Gastroesophageal sphincter (tissue), 3 donors: ENCODE measurements around the gene ITGAX.

Experiments used
- EP300 ChIP-seq: sonication (generic); formaldehyde crosslinking; IDR thresholded peaks from one replicate; pipeline ENCODE4 v1.6.1; 2017; ENCODE audit warnings: antibody characterized with exemption, mild to moderate bottlenecking
- TF ChIP-seq, protein P1 (sequence below), 4 experiments: fragments of 200-600 bp in 2 of 4; fragments of 450-650 bp in 2 of 4; sonication (generic) in 1 of 4; IDR thresholded peaks; one replicate each; pipeline ENCODE4 v1.5.1; 2017 to 2019; ENCODE audit warnings: antibody characterized with exemption in 4 of 4, mild to moderate bottlenecking in 2 of 4, moderate library complexity in 2 of 4

DNA sequence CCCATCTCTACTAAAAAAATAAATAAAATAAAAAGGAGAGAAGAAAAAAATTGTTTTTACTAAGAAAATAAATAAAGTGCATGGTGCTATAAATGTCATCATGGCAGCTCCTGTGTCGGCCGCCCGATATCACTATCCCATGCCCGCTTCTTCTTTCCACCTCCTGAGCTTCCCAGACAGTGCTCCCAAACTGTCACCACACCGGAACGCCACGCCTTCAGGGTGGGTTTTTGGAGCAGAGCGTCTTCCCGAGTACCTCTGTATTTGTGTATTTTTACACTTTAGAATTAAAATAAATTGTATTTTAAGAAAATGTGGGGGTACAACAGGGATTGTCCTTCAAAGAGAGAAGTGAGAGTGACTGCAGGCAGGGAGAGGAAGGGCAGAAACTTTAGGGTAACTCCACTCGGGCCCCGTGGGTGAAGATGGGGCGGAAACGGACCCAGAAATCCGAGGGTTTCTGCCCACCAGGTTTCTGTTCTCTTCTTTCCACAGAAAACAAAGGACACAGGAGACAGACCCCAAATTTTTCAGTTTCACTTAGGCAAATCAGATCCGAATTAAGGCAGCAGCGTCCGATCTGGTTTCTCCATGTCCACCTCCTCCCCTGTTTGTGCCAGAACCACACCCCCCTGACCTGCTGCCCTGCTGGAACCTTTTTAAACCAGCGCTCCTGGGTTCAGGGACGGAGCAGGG lies 3.6 kb upstream of the ITGAX start:
- no peak for TF ChIP-seq EP300
- TF ChIP-seq, protein P1, sequence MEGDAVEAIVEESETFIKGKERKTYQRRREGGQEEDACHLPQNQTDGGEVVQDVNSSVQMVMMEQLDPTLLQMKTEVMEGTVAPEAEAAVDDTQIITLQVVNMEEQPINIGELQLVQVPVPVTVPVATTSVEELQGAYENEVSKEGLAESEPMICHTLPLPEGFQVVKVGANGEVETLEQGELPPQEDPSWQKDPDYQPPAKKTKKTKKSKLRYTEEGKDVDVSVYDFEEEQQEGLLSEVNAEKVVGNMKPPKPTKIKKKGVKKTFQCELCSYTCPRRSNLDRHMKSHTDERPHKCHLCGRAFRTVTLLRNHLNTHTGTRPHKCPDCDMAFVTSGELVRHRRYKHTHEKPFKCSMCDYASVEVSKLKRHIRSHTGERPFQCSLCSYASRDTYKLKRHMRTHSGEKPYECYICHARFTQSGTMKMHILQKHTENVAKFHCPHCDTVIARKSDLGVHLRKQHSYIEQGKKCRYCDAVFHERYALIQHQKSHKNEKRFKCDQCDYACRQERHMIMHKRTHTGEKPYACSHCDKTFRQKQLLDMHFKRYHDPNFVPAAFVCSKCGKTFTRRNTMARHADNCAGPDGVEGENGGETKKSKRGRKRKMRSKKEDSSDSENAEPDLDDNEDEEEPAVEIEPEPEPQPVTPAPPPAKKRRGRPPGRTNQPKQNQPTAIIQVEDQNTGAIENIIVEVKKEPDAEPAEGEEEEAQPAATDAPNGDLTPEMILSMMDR (IDR thresholded peaks at IDR 0.05): no peak
